Fibroblast of skin of right biceps (primary cell): Measurements from ENCODE around the gene CALML4.
"Not testable (repeated sequence)": the region's sequence is repeated elsewhere in the genome, so short reads cannot be mapped to it uniquely, and the experiment has no call there.

Experiments
- DNase-seq: peaks from one replicate; pipeline ENCODE4 v3.0.0-alpha.2; 2013

Gene CALML4

DNA sequence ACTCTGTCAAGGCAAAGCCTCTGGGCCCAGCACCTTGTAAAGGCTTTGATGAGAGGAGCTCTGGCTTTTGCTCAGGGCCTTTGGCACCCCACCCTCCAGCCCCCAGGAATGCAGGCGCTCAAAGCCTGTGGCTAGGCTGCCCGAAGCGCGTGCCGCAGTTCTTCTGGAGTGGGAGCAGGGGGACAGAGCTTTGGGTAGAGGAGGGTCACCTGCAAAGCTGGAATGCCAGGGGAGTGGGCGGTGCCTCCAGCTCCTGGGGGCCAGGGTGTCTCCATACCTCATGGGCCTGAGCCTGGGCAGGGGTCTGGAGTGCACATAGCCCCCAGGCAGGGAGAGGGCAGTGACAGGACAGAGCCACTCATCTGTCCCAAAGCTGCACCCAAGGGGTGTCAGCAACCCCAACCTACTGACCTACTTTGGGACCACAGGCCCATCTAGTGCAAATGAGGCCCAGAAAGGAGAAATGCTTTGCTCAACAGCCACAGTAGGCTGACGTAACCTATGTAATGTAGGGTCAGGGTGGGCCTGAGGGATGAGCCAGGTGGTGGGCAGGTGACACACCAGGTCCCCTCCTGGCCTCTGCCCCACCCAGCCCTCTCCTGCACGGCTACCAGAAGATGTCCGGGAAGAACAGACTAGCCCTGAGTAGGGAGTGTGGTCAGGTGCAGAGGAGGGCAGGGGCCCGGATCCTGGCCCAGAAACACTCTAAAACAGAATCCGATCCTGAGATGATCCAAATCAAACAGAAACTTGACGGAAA, 2.2 kb upstream of the CALML4 start:
- no peak for DNase-seq

DNA sequence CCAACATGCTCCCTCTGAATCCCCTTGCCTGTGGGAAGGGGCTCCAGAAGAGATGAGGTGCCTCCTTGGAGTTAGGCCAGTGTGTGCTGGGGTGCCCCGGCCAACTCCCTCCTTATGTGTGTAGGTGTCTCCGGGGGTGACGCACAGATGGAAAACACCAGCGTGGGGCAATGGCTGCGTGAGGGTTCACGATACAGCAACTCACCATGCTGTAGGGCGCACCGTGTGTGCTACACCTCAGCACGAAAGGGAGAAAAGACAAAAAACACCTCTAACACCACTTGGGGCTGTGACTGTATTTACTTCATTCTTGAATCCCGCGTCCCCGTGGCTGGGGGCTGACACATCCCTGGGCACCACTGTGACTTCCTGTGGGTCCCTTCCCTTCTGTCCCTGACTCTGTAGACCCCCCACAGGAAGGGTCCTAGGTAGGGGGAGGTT, 1.6 kb upstream of the CALML4 start:
- DNase-seq = no peak

DNA sequence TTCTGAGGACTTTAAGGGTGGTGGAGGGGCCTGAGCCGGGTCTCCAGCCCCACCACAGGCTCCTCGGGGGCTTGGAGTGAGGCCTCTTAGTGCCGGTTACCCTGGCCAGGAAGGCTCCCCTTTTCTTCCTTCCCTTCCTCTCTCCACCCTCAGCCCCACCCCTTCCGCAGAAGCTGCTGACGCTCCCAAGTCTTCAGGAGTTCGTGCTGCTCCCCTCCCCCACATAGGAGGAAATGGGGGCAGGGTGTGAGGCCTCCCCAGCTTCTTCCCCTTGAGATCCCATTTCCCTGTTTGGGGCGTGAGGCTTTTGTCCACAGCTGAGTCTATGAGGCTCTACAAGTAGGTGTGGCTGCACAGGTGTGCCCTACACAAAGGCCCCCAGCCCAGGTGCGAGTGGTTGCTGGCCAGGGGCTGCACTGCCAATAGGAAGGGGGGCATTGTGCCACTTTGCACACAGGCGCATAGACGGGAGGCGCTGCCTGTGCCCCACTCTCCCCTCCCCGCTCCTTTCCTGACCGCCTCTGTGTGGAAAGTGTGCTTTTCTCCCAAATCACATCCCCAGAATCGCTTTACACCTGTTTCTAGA, 915 bp upstream of the CALML4 start:
- DNase-seq = no peak

DNA sequence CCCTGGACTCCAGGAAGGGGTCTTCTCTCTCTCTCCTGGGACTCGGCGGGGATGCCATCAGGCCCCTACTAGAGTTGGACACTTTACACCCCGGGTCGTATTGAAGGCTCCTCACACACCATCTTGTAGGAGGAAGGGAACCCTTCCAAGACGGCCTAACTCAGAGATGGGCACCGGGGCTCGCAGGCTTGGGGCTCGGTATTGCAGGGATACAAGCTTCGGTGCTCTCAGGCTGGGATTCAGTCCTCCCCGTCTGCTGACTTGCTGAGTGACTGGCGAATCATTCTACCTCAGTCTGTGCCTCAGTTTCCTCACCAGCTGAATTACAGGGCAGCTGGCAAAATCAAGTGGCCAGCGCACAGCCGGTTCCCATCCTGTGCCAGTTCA, 419 bp upstream of the CALML4 start:
- no peak for DNase-seq

DNA sequence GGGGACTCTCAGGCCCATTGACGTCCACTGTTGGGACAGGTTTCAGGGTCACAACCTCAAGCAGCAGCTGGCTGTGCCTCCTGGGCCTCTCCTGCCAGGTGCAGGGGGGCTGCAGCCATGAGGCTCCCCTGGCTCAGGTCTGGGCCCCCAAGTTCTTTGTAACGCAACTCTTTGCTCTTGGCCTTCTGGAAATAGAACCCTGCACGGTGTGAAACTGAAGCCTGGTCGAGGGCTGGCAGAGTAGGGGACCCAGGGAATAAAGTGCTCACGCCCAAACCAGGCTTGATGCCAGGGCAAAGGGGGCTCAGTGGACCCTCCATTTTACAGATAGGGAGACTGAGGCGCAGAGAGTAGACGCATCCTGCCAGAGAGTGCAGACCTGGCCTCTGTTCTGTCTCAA, 771 bp downstream of the CALML4 start:
- DNase-seq = no peak

DNA sequence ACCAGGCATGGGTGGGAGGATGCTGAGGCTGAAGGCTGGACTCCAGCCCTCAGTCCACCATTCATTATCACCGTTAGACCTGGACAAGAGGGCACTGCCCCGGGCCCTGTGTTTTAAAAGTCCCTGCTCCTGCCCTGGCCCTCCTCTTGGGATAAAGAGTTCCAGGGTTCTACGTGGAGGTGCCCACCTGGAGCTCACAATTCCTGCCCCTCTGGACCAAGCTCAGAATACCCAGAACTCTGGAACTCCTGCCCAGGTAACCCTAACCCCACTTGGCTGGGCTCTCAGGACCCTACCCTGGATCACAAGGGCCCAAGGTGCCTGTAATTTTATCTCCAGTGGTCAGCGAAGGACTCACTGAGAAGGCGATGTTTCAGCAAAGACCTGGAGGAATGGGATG, 1.2 kb downstream of the CALML4 start:
- DNase-seq = no peak

DNA sequence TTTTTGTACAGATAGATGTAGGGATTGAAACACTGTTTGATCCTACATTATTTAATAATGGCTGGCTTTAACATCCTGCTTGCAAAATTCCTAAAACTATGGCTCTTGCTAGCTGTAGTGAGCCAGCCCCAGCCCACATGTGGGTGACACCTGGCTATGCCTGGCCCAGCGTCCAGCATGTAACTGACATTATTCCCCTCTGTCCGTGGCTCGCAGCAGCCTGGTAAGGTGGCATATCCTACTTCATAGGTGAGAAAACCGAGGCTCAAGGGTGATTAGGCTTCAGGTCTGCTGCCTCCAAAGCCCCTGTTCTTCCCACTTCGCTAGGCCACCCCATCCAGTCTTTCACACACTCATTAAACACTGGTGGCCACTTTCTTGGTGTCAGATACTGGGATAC, 1.6 kb downstream of the CALML4 start:
- no peak for DNase-seq

DNA sequence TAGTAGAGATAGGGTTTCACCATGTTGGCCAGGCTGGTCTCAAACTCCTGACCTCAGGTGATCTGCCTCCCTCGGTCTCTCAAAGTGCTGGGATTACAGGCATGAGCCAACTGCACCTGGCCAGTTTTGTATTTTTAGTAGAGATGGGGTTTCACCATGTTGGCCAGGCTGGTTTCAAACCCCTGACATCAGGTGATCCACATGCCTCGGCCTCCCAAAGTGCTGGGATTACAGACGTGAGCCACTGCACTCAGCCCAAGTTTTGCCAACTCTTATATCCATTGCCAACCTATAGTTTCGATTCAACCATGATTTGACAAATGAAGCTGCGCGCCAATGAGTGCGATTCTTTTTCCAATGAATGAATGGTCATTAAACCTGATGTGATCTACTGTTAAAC, 2.1 kb downstream of the CALML4 start:
- not testable (repeated sequence) for DNase-seq

DNA sequence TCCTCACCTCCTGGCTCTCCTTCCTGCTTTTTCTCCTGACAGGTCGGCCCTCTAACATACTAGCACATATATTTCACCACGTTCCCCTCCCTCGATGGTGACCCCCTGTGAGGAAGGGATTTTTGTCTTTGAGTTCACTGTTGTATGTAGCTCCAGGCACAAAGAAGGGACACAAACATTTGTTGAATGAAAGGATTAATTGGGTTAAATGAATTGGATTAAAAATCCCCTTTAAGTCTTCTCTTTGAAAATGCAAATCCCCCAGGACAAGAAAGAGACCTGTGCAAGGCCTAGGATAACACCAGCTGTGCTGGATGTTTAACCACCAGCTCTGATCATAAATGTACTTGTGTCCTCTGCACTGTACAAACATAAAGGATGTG, 3.3 kb downstream of the CALML4 start:
- DNase-seq = no peak

DNA sequence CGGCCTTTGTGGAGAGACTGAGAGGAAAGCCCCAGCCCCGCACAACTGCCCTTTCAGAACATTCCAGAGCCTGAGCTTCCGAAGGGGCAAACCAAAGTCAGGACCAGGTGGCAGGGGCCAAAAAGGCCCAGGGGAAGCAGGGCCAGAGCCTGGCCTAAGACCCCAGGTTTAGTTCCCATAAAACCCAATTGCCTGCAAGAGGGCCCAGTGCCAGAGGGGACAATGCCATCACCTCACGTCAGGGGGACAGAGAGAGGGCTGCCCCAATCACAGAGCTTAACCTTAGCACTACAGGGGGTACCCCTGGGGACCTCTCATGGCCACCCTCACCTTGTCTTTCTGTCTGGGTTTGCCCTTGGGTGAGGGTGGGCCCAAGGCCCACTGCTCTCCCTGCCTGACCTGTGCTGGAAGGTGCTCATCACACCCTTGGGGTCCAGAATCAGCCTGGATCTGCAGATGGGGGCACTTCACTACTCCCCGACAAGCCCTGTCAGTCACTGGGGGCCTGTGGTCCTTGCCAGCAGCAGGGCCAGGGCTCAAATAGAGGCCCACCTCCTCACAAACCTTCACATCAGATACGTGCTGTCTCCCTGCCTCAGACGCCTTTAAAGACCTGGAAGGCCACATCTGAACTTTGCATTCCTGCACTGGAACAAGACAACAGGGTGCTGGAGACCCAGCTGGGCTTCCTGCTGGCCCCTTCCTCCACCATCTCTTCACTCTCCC, 3.8 kb downstream of the CALML4 start:
- DNase-seq = no peak

DNA sequence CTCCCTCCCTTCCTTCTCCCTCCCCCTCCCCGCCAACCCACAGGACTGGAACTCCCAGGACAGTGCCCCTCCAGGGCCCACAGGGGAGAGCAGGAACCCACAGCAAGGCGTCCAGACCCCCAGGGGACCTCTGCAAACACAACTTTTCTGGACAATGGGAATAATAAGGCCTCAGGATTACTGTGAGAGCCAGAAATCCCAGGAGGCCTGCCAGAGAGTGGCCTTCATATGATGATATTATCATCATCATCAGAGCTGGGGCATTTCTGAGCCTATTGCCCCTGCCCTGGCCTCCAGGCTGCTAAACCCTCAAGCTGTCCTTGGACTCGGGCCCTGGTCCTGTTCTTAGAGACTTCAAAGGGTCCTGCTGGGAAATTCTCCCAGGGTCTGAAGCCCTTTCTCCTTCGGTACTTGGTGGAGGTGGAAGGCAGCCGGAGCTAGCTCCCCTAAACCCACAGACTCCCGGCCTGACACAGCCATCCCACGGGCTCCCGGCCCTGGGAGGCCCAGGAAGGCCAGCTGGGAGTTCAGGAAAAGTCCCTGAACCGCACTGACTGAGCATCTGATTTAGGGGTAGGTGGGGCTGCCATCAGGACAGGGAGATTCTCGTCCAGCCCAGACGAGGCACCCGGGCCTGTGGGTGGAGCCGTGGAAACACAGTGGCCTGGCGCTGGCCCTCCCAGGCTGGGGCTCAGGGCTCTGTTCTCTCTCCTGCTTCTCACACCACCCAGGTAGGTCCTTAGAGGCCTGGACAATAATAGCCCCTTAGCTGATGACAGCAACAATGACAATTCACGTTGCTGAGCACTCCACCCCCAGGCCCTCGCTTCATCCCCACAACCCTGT, 4.9 kb downstream of the CALML4 start:
- no peak for DNase-seq

DNA sequence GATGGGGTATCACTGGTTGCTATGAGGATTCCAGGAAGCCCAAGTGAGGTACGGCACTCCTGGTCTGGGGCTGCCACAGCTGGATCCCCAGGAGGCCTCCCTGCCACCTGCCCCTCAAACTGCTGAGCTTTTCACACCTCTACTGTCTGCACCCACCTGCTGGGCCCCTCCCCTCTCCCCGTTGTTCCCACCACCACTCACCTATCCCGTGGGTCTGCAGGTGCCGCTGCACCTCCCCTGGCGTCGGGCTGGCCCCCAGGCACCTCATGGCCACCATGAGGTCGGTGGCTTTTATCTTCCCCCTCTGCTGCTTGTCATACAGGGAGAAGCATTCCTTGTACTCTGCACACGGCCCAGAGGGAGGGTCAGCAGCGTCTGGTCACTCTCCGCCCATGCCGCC, 5.8 kb downstream of the CALML4 start:
- DNase-seq = no peak

DNA sequence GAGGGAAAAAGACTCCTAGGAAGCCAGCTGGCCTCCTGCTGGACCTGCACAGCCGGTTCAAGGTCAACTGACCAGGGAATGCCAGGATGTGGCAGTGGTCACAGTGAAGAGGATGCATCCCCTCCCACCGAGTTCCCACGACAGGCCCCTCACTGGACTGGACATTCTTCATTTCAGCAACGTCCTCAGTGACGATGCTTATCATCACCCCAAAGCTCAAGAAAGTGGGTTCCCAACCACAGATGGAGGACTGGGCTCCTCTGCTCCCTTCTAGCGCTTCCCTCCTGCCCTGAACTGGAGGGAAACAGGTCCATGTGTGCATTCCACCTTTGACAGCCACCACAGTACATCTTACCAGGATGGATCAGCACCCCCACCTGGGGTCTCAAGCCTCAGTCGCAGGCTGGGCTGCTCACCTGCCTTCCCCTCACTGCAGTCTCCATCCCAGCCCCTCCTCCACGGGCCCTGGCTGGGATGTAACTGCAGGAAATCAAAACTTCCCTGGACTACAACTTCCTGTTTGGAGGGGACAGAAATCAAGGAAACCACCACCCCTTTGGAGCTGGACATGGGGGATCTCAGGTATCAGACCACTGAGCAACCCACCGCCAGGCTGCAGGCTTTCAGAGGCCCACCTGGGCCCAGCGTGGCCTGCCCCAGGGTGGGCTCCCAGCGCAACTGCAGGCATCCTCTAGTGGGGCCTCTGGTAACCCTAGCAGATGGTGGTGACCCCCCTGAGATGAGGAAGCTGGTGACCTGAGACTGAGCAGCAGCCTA, 7.3 kb downstream of the CALML4 start:
- DNase-seq = no peak

DNA sequence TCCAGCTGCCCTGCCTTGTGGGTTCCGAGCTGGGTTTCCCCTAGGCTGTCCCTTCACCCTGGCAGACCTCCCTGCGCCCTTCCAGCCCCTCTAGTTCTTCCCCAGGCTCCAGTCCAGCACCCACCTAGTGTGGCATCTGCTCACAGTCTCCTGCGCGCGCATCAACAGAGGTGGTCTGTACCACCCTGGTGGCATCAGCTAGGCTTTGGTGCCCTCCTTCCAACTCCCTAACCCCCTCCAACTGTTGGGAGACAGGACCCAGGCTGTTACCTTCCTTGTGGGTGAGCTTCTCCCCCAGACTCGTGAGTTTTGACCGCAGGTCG, 8.0 kb downstream of the CALML4 start:
- no peak for DNase-seq

DNA sequence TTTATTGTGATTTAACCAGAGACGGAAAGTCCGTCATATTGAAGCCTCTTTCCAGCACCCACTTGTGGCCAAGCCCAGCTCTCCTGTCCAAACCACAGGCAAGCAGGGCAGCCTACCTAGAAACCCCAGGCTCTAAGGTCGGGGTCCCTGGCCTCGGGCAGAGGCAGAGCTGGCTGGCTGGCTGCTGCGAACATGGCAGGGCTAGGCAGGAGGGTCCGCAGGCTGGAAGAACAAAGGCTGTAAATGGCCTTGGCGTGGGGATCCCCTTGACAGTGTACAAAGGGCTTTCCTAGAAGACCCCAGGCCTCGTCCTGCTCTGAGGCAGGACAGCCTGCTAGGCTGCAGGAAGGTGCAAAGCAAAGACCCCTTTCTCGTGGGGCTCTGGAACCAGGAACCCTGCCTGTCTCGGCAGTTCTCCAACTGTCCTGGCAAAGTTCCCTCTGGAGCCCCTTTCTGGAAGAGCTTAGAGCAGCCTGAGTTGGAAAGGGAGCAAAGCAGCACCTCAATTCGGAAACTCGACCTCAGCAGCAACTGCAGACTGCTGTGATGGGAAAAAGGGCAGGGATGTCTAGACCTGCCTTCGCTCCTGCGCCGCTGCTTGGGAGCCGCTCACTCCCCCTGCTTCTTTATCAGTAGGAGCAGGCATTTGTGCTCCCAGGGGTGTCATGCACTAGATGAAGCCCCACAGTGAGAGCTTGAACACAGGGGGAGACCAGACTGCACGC, 8.5 kb downstream of the CALML4 start:
- no peak for DNase-seq

DNA sequence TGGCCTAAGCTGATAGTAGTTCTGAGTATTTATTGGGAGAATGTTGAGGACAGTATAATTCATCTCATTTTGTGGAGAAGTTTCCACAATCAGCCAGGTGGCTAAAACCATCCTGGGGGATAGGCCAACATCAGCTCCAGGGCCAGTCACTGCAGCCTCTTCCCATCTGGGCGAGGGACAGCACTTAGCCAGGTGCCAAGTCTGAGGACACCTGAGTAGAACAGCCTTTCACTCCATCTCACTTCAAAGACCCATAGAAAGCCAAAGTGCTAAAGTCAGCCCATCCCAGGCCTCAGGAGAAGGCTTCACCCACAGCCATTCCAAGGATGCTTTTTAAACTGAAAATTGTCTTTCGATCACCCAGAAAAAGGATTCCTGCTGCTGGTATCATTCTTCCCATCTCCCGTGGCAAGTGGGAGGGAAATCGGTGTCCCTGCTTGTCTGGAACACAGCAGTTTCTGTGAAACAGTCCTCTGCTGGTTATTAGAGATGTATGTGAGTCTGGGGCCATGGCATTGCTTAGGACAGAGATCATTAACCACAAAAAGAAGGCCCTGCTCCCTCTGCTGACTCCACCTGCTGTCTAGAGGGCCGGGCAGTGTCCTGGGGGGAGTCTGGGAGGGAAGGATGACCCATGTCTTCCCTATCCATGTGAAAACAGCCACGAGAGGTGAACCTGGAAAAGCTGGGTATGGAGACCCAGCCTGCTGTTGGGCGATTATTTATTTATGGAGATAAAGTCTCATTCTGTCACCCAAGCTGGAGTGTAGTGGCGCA, 9.6 kb downstream of the CALML4 start:
- DNase-seq = no peak

DNA sequence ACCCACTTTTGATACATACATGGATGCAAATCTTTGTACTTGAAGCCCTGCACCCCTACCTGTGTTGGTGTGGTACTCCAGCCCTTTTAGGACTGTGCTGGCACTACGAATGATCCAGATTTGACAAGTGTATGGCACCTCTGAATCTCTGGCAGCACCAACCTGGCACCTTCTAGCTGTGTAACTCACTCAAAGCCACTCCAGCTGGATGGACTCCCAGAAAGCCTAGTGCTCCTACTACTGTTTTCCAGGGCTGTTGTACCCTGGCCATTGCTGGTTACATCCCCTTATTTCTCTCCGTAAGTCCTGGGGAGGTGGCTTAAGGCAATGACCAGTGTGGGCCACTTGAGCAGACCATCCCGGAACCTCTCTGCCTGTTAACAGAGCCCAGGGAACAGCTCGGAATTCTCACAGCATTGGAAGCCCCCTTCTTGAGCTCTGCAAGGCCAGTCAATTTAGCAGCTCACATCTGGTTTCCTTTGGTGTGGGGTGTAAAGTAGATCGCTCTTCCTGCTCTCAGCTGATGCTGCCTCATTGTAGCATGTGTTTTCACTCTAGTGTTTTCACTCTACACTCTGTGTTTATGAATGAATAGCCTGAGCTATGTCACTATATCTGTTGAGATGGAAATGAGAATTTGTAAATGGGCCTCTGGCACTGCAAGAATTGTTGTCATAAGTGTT, 12.2 kb downstream of the CALML4 start:
- DNase-seq = no peak

DNA sequence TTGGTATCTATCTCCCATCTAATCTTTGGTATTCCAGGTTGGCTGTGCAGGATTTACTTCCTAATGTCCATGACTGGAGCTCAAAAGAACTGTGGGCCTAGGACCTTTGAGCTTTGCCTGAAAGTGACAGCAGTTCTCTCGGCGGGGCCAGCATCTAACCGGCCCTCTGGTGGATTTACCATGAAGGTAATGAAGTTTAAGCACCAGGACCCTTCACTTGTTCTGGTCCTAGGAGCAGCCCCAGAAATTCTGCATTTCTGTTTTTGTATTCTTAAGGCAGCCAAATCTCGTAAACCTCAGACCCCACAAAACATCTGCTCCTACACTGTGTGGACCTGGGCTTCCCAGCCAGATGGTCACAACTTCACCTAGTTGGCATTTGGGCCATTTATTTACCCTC, 13.0 kb downstream of the CALML4 start:
- no peak for DNase-seq

DNA sequence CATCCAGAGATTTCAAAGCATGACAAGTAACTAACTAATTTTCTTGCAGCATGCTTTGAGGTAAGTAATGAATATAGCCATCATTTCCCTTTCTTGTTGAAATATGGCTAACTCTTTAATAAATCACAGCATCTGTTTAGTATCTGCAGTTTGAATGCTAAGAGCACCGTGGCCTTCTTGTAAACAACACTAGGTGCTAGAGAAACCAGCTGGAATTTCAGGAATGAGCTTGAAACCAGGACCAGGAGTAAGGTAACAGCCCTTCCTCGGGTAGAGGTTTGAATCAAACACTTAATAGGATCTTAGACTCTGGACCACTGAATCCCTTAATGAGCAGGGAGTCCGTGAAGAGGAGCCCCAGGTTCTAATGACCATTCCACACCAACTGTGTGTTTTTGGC, 13.6 kb downstream of the CALML4 start:
- DNase-seq = no peak

DNA sequence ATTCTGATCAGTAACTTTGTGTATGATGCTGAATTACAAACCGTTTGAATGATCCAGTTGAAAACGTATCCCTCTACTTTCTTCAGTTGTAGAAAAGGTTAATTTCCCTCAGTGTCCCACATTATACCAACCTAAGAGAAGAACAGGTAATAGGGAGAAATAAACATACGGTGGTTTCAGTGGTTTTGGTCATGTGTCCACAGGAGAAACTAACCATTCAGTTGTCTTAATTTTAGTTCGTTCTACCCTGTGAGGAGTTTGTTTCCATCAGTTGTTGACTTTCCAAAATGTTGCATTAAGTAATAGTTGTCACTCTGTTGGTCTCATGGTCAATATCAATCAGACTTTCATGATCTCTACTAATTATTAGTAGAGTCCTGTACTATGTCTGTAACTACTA, 15.1 kb downstream of the CALML4 start:
- DNase-seq = no peak

DNA sequence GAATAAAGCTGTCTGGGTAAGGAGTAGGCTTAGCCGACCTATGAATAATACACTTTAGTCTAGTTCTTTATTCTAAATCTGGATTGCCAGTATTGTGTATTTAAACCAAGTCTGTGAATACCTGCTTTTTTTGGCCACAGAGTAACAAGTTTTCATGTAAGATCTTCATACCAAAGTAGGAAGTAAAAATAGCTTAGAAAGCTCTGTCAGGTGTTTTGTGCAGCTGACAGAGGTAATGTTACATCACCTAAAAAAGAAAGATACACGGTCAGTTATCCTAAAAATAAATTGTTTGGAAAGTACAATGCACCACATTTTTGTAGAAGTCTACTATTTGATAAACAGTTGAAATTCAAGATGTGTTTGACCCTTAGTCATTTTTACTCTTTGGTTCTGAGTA, 16.5 kb downstream of the CALML4 start:
- no peak for DNase-seq
